Heart left ventricle (tissue), 13 donors: ENCODE data around the gene MXRA8.
A peak's percentile ranks its signal among the peaks of the same experiment; 100 is the strongest.

Source experiments
- CTCF ChIP-seq, 12 donors: fragments of 200-600 bp; sonication (generic) in 4 of 12; IDR thresholded peaks; one replicate each; pipeline versions ENCODE4 v1.5.0 to v1.8.0; 2018 to 2022; ENCODE audit warnings: antibody characterized with exemption in 12 of 12, mild to moderate bottlenecking in 5 of 12
- POLR2A ChIP-seq, 2 donors: fragments of 450-650 bp; IDR thresholded peaks; one replicate each; pipeline ENCODE4 v1.6.1; 2017; ENCODE audit warnings: antibody characterized with exemption in 2 of 2, mild to moderate bottlenecking in 2 of 2, moderate library complexity in 2 of 2
- donor health status: ischemic (EF 13 %, LVEDD 7.1; RV severe dilation, severe dysfunction).
- donor health status: DM: no; HTN: yes; CAD: no.
- donor health status: DM: no; HTN: no; CAD: no.
- donor health status: ischemic (EF 25% LVEDD 6.9; RV normal size, moderate dysfunction).
- donor health status: ischemic (EF 25% LVEDD 5.7; RV mildly dilated, moderate dysfunction).
- donor health status: ischemic (EF 35%, LVEDD 5.7; RV mildly dilated, moderate dysfunction).
- donor health status: nonischemic (EF 11% LVEDD 7.7; RV severe dilation, severe dysfunction).
- donor health status: DM: yes; HTN: yes; CAD: no.
- donor health status: PGD.
- donor health status: ischemic (EF 29% LVEDD 5.4; RV normal size, mild dysfunction).
- donor health status: nonischemic (EF 23%, LVEDD 6.1; RV moderate dilation, normal function).

- TF ChIP-seq CTCF (IDR thresholded peaks at IDR 0.05) (no peak), POLR2A (IDR thresholded peaks at IDR 0.05) (peak in 1 of 2 donors; percentile 57)
Observed at GRCh38 chr1:1358433-1359271, at the start of gene MXRA8.
